ENCODE measurements around the gene JARID2.
"Not testable (repeated sequence)": the region's sequence is repeated elsewhere in the genome, so short reads cannot be mapped to it uniquely, and the experiment has no call there.

Gene JARID2

GRCh38 chr6:15405129-15406068 is 159.5 kb downstream of the JARID2 start:
- DNase-seq = no peak

GRCh38 chr6:15406452-15406851 is 160.6 kb downstream of the JARID2 start:
- DNase-seq = no peak

- DNase-seq = no peak
Observed at GRCh38 chr6:15408008-15408407, 162.1 kb downstream of the JARID2 start.

- DNase-seq = no peak
Observed at GRCh38 chr6:15408758-15409157, 162.9 kb downstream of the JARID2 start.

GRCh38 chr6:15409301-15410125 is 163.6 kb downstream of the JARID2 start:
- no peak for DNase-seq

GRCh38 chr6:15410126-15410391 is 164.2 kb downstream of the JARID2 start:
- DNase-seq = no peak

GRCh38 chr6:15410752-15411151 is 164.9 kb downstream of the JARID2 start:
- DNase-seq = no peak

- no peak for DNase-seq
Observed at GRCh38 chr6:15411766-15412165, 165.9 kb downstream of the JARID2 start.

- no peak for DNase-seq
Observed at GRCh38 chr6:15412767-15413166, 166.9 kb downstream of the JARID2 start.

GRCh38 chr6:15413466-15414234 is 167.8 kb downstream of the JARID2 start:
- DNase-seq = no peak

- DNase-seq = no peak
Observed at GRCh38 chr6:15414235-15414612, 168.4 kb downstream of the JARID2 start.

GRCh38 chr6:15415622-15416021 is 169.8 kb downstream of the JARID2 start:
- not testable (repeated sequence) for DNase-seq

- no peak for DNase-seq
Observed at GRCh38 chr6:15416932-15417509, 171.2 kb downstream of the JARID2 start.

- no peak for DNase-seq
Observed at GRCh38 chr6:15417811-15418210, 171.9 kb downstream of the JARID2 start.

- DNase-seq = no peak
Observed at GRCh38 chr6:15419493-15419892, 173.6 kb downstream of the JARID2 start.

GRCh38 chr6:15420959-15421438 is 175.1 kb downstream of the JARID2 start:
- DNase-seq = no peak

GRCh38 chr6:15421945-15422733 is 176.3 kb downstream of the JARID2 start:
- no peak for DNase-seq

- no peak for DNase-seq
Observed at GRCh38 chr6:15423286-15423993, 177.6 kb downstream of the JARID2 start.

- DNase-seq = no peak
Observed at GRCh38 chr6:15425947-15426346, 180.1 kb downstream of the JARID2 start.

- DNase-seq = no peak
Observed at GRCh38 chr6:15426395-15426794, 180.5 kb downstream of the JARID2 start.

- no peak for DNase-seq
Observed at GRCh38 chr6:15426901-15427300, 181.0 kb downstream of the JARID2 start.

Data from GOT3 (cell line).